ENCODE data around the gene DNAJC3.

Gene DNAJC3

DNA sequence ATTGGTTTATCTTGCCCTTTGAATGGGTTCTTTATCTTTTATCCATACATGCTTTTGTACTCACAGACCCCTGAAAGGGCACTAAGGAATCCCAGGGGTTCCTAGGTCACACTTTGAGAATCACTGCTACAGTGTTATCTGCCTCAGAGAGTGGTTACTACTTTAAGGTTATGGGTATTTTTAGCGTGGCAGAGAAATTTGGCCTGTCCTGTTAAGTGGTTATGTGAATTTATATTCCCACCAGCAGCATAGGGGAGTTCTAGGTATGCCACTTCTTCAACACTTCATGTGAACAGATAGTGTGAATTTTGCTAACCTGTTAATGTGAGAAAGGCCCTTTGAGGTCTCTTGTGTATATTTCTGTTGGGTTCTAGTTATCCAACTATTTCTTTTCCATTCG, 75.7 kb downstream of the DNAJC3 start:
- TF ChIP-seq CEBPB (IDR thresholded peaks at IDR 0.05) (no peak), TCF12 (IDR thresholded peaks at IDR 0.05; ENCODE audit: low read depth) (no peak), ZBTB7A (IDR thresholded peaks at IDR 0.05; ENCODE audit: low read depth) (no peak), NFIC (IDR thresholded peaks at IDR 0.05) (no peak)
- TF ChIP-seq, protein P1, sequence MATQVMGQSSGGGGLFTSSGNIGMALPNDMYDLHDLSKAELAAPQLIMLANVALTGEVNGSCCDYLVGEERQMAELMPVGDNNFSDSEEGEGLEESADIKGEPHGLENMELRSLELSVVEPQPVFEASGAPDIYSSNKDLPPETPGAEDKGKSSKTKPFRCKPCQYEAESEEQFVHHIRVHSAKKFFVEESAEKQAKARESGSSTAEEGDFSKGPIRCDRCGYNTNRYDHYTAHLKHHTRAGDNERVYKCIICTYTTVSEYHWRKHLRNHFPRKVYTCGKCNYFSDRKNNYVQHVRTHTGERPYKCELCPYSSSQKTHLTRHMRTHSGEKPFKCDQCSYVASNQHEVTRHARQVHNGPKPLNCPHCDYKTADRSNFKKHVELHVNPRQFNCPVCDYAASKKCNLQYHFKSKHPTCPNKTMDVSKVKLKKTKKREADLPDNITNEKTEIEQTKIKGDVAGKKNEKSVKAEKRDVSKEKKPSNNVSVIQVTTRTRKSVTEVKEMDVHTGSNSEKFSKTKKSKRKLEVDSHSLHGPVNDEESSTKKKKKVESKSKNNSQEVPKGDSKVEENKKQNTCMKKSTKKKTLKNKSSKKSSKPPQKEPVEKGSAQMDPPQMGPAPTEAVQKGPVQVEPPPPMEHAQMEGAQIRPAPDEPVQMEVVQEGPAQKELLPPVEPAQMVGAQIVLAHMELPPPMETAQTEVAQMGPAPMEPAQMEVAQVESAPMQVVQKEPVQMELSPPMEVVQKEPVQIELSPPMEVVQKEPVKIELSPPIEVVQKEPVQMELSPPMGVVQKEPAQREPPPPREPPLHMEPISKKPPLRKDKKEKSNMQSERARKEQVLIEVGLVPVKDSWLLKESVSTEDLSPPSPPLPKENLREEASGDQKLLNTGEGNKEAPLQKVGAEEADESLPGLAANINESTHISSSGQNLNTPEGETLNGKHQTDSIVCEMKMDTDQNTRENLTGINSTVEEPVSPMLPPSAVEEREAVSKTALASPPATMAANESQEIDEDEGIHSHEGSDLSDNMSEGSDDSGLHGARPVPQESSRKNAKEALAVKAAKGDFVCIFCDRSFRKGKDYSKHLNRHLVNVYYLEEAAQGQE (IDR thresholded peaks at IDR 0.05; ENCODE audit: low read depth) = no peak

DNA sequence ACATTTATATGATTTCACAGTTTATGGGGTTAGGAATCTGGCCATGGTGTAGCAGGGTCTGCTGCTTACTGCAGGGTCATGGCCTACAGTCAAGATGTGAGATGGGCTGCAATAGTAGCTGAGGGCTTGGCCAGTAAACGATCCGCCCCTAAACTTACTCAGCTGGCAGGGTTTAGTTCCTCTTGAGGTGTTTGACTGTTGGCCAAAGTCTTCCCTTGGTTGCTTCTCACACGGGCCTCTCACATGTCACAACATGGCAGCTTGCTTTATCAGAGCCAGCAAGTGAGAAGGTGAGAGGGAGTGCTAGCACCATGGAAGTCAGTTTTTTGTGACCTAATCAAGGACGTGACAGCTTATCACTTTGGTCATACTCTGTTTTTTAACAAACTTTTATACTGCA, 77.1 kb downstream of the DNAJC3 start:
- no peak for TF ChIP-seq NFIC (IDR thresholded peaks at IDR 0.05)
- no peak for TF ChIP-seq ZBTB7A (IDR thresholded peaks at IDR 0.05; ENCODE audit: low read depth)
- no peak for TF ChIP-seq EGR1 (IDR thresholded peaks at IDR 0.05)
- no peak for TF ChIP-seq CEBPB (IDR thresholded peaks at IDR 0.05)
- TF ChIP-seq, protein P2, sequence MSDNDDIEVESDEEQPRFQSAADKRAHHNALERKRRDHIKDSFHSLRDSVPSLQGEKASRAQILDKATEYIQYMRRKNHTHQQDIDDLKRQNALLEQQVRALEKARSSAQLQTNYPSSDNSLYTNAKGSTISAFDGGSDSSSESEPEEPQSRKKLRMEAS (IDR thresholded peaks at IDR 0.05) = no peak
- TF ChIP-seq TAF1 (IDR thresholded peaks at IDR 0.05; ENCODE audit: low read depth) = no peak
- no peak for TF ChIP-seq TEAD4 (IDR thresholded peaks at IDR 0.05)
- TF ChIP-seq, protein P3, sequence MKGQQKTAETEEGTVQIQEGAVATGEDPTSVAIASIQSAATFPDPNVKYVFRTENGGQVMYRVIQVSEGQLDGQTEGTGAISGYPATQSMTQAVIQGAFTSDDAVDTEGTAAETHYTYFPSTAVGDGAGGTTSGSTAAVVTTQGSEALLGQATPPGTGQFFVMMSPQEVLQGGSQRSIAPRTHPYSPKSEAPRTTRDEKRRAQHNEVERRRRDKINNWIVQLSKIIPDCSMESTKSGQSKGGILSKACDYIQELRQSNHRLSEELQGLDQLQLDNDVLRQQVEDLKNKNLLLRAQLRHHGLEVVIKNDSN (IDR thresholded peaks at IDR 0.05) = no peak
- TF ChIP-seq, protein P1 (IDR thresholded peaks at IDR 0.05; ENCODE audit: low read depth) = no peak
- TF ChIP-seq RAD21 (IDR thresholded peaks at IDR 0.05; ENCODE audit: low read depth) = no peak
- TF ChIP-seq TCF12 (IDR thresholded peaks at IDR 0.05; ENCODE audit: low read depth) = no peak
- TF ChIP-seq EP300 (IDR thresholded peaks at IDR 0.05; ENCODE audit: borderline replicate concordance) = no peak
- no peak for TF ChIP-seq YY1 (IDR thresholded peaks at IDR 0.05; ENCODE audit: low read depth)
- no peak for TF ChIP-seq CREB1 (IDR thresholded peaks at IDR 0.05; ENCODE audit: low read depth)
- no peak for TF ChIP-seq FOXM1 (IDR thresholded peaks at IDR 0.05; ENCODE audit: borderline replicate concordance, low read depth)

DNA sequence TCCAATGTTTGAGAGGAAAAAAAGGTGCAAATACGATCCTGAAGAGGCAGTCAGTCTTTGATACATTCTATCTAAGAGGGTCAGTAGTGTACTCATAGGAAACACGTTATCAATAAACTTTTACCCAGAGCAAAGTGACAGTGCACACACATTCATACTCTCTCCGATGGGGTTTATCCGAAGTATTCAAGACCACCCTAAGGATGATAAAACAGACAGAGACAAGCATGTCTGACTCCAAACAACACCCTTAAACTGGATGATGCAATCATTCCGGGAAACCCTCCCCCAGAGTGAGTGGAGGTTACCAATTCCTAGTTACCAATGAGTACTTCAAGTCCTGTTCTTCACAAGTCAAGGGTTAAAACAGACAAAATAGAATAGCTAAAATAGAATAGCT, 79.1 kb downstream of the DNAJC3 start:
- no peak for TF ChIP-seq EP300 (IDR thresholded peaks at IDR 0.05; ENCODE audit: borderline replicate concordance)
- no peak for TF ChIP-seq TCF12 (IDR thresholded peaks at IDR 0.05; ENCODE audit: low read depth)
- TF ChIP-seq CEBPB (IDR thresholded peaks at IDR 0.05) = peak; percentile 58
- TF ChIP-seq, protein P2 (IDR thresholded peaks at IDR 0.05) = no peak

DNA sequence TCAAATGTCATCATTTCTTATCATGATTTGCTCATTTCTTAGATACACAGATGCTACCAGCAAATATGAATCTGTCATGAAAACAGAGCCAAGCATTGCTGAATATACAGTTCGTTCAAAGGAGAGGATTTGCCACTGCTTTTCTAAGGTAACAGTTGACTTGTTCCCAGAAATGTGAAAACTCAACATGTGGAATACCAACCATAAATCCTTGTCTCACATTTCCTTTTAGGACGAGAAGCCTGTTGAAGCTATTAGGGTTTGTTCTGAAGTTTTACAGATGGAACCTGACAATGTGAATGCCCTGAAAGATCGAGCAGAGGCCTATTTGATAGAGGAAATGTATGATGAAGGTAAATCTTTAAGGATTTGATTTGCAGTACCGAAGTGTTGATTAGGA, 86.7 kb downstream of the DNAJC3 start:
- TF ChIP-seq, protein P3 (IDR thresholded peaks at IDR 0.05) = no peak
- TF ChIP-seq YY1 (IDR thresholded peaks at IDR 0.05; ENCODE audit: low read depth) (no peak), TAF1 (IDR thresholded peaks at IDR 0.05; ENCODE audit: low read depth) (no peak), TCF12 (IDR thresholded peaks at IDR 0.05; ENCODE audit: low read depth) (no peak), NFIC (IDR thresholded peaks at IDR 0.05) (no peak), RAD21 (IDR thresholded peaks at IDR 0.05; ENCODE audit: low read depth) (no peak), ZBTB7A (IDR thresholded peaks at IDR 0.05; ENCODE audit: low read depth) (no peak), CEBPB (IDR thresholded peaks at IDR 0.05) (no peak), EGR1 (IDR thresholded peaks at IDR 0.05) (no peak), TEAD4 (IDR thresholded peaks at IDR 0.05) (no peak)
- TF ChIP-seq, protein P1 (IDR thresholded peaks at IDR 0.05; ENCODE audit: low read depth) = no peak
- TF ChIP-seq, protein P2 (IDR thresholded peaks at IDR 0.05) = no peak

DNA sequence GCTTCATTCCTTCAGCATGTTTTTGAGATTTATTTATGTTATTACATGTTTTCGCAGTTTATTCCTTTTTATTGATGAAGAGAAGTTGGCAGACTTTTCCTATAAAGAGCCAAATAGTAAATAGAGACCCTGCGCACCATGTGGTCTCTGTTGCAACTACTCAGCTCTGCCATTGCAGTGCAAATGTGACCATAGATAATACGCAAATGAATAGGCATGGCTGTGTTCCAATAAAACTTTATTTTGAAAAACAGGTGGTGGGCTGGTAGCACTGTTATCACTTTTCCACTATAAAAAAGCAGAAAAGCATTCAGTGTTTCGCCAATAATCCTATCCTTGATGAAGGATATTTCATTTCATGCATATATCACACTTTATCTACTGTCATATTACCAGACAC, 95.0 kb downstream of the DNAJC3 start:
- TF ChIP-seq CREB1 (IDR thresholded peaks at IDR 0.05; ENCODE audit: low read depth) (no peak), FOXM1 (IDR thresholded peaks at IDR 0.05; ENCODE audit: borderline replicate concordance, low read depth) (no peak), ZBTB7A (IDR thresholded peaks at IDR 0.05; ENCODE audit: low read depth) (no peak), RAD21 (IDR thresholded peaks at IDR 0.05; ENCODE audit: low read depth) (no peak), TEAD4 (IDR thresholded peaks at IDR 0.05) (no peak), YY1 (IDR thresholded peaks at IDR 0.05; ENCODE audit: low read depth) (no peak)
- TF ChIP-seq, protein P2 (IDR thresholded peaks at IDR 0.05) = no peak
